AG04449 (cell line): ENCODE measurements around the gene OR1S1.
"Not testable (repeated sequence)": the region's sequence is repeated elsewhere in the genome, so short reads cannot be mapped to it uniquely, and the experiment has no call there.

Experiments
- CTCF ChIA-PET: fragments of 350-600 bp; formaldehyde crosslinking; extraction: SDS; loops from one replicate; lab custom pipeline; 2021; ENCODE audit warnings: antibody characterized with exemption; lab: Yijun Ruan, JAX
- POLR2A ChIA-PET: fragments of 400-600, 350-600 bp; formaldehyde crosslinking; extraction: SDS; loops from one replicate; lab custom pipeline; 2020; ENCODE audit warnings: antibody characterized with exemption, inconsistent platforms; lab: Yijun Ruan, JAX
- DNase-seq: peaks from one replicate; pipeline ENCODE4 v3.0.0-alpha.2; 2010; ENCODE audit warnings: low read depth, low spot score
- H3K4me3 ChIP-seq: 2 replicates; pipeline ENCODE4 v1.5.1; 2011; ENCODE audit warnings: low read depth, mild to moderate bottlenecking, control low read depth, low read length
- CTCF ChIP-seq: IDR thresholded peaks from one replicate; pipeline ENCODE4 v1.5.1; 2011; ENCODE audit warnings: mild to moderate bottlenecking, moderate library complexity, low read length, control low read depth, inconsistent platforms; ENCODE audit not compliant: insufficient read depth; ENCODE audit errors: missing control alignments

The OR1S1 gene

GRCh38 chr11:58212420-58212819 lies at the start of gene OR1S1:
Gene OR1S1, plus strand, starts transcription at chr11:58212720.
- DNase-seq, CTCF ChIA-PET, H3K4me3 ChIP-seq, POLR2A ChIA-PET: not testable (repeated sequence)

- CTCF ChIA-PET, result no interaction called here
- no peak for DNase-seq
- TF ChIP-seq CTCF, result no peak
- POLR2A ChIA-PET, result no interaction called here
- no peak overlapping the region for H3K4me3 ChIP-seq
Observed at GRCh38 chr11:58164389-58164788, 48.1 kb upstream of the OR1S1 start.

GRCh38 chr11:58164990-58165389 lies 47.5 kb upstream of the OR1S1 start:
- CTCF ChIA-PET, result no interaction called here
- POLR2A ChIA-PET, result no interaction called here
- H3K4me3 ChIP-seq, result no peak overlapping the region
- no peak for DNase-seq
- no peak for TF ChIP-seq CTCF

- H3K4me3 ChIP-seq, result no peak overlapping the region
- ChIA-PET CTCF (no interaction called here), POLR2A (no interaction called here)
- DNase-seq, result no peak
- TF ChIP-seq CTCF, result no peak
Observed at GRCh38 chr11:58165504-58166106, 46.9 kb upstream of the OR1S1 start.

- no peak for TF ChIP-seq CTCF
- DNase-seq, result no peak
- ChIA-PET CTCF (interaction anchor here (1.1 kb wide), 1 partner anchor 25 kb away, joined by 3 read pairs; no protein-coding TSS in a partner anchor), POLR2A (no interaction called here)
- H3K4me3 ChIP-seq, result no peak overlapping the region
Observed at GRCh38 chr11:58177409-58178054, 35.0 kb upstream of the OR1S1 start.

- H3K4me3 ChIP-seq, result no peak overlapping the region
- ChIA-PET POLR2A (no interaction called here), CTCF (interaction anchor here (1.1 kb wide), 1 partner anchor 26 kb away, joined by 3 read pairs; no protein-coding TSS in a partner anchor)
- TF ChIP-seq CTCF, result no peak
- no peak for DNase-seq
Observed at GRCh38 chr11:58178444-58178843, 34.1 kb upstream of the OR1S1 start.
